ENCODE measurements around the gene FCER1G. TPM values are rescaled to one million over a fixed set of nuclear protein-coding genes. Genes with fewer than 3 reads are reported as not detected.
A peak's percentile ranks its signal among the peaks of the same experiment; 100 is the strongest.

The FCER1G gene
- total and polyA plus RNA-seq, 9 of the 15 experiments (the other 6 are each of a cell fraction or from before 2014, with no cell fraction given): 0.15 to 0.69 (median 0.31) TPM; not detected in 2

- TF ChIP-seq, protein P1, sequence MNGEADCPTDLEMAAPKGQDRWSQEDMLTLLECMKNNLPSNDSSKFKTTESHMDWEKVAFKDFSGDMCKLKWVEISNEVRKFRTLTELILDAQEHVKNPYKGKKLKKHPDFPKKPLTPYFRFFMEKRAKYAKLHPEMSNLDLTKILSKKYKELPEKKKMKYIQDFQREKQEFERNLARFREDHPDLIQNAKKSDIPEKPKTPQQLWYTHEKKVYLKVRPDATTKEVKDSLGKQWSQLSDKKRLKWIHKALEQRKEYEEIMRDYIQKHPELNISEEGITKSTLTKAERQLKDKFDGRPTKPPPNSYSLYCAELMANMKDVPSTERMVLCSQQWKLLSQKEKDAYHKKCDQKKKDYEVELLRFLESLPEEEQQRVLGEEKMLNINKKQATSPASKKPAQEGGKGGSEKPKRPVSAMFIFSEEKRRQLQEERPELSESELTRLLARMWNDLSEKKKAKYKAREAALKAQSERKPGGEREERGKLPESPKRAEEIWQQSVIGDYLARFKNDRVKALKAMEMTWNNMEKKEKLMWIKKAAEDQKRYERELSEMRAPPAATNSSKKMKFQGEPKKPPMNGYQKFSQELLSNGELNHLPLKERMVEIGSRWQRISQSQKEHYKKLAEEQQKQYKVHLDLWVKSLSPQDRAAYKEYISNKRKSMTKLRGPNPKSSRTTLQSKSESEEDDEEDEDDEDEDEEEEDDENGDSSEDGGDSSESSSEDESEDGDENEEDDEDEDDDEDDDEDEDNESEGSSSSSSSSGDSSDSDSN (IDR thresholded peaks at IDR 0.05; ENCODE audit: borderline replicate concordance in 1 of 2, low read depth in 2 of 2, low read length in 2 of 2): peak; percentile 30 to 57; a peak in 1 of 4 replicates
- TF ChIP-seq ZNF316 (IDR thresholded peaks at IDR 0.05): no peak
- TF ChIP-seq ZNF766 (CRISPR knock-in tag; conservative IDR thresholded peaks at IDR 0.05): peak; percentile 90; the same call in 1 of the 2 replicates
- no peak for TF ChIP-seq ZNF324 (CRISPR knock-in tag; IDR thresholded peaks at IDR 0.05)
- no peak for TF ChIP-seq ZC3H4 (CRISPR knock-in tag; IDR thresholded peaks at IDR 0.05; ENCODE audit: borderline replicate concordance)
- TF ChIP-seq ID3 (CRISPR knock-in tag; IDR thresholded peaks at IDR 0.05): no peak
- no peak for TF ChIP-seq ID3 (tag; IDR thresholded peaks at IDR 0.05)
- no peak for TF ChIP-seq ZNF445 (CRISPR knock-in tag; IDR thresholded peaks at IDR 0.05; ENCODE audit: low read depth)
- no peak for TF ChIP-seq TARDBP (IDR thresholded peaks at IDR 0.05)
- TF ChIP-seq DMBX1 (CRISPR knock-in tag; IDR thresholded peaks at IDR 0.05; ENCODE audit: borderline replicate concordance): no peak
- no peak for TF ChIP-seq SMARCA5 (IDR thresholded peaks at IDR 0.05)
- TF ChIP-seq ZNF224 (CRISPR knock-in tag; IDR thresholded peaks at IDR 0.05): no peak
- TF ChIP-seq ZC3H11A (IDR thresholded peaks at IDR 0.05; ENCODE audit: low read depth, low read length): no peak
- TF ChIP-seq NR1H2 (CRISPR knock-in tag; IDR thresholded peaks at IDR 0.05): no peak
- peak; percentile 66 for TF ChIP-seq PHF20 (IDR thresholded peaks at IDR 0.05; ENCODE audit: partially characterized antibody)
- no peak for TF ChIP-seq ATF3 (IDR thresholded peaks at IDR 0.05)
- no peak for TF ChIP-seq ATF3 (CRISPR knock-in tag; conservative IDR thresholded peaks at IDR 0.05)
- no peak for TF ChIP-seq DDX20 (tag; IDR thresholded peaks at IDR 0.05; ENCODE audit: low read depth)
- no peak for TF ChIP-seq HES1 (IDR thresholded peaks at IDR 0.05; ENCODE audit: low read depth)
- TF ChIP-seq CEBPB (tag; IDR thresholded peaks at IDR 0.05): no peak
- no peak for TF ChIP-seq HSF4 (CRISPR knock-in tag; IDR thresholded peaks at IDR 0.05; ENCODE audit: borderline replicate concordance)
- no peak for TF ChIP-seq ZNF274 (IDR thresholded peaks at IDR 0.05; ENCODE audit: borderline replicate concordance, low read depth, low read length)
- TF ChIP-seq THAP7 (CRISPR knock-in tag; IDR thresholded peaks at IDR 0.05): peak; percentile 30; the same call in 1 of the 2 replicates
- peak; percentile 99 for TF ChIP-seq NFRKB (IDR thresholded peaks at IDR 0.05; ENCODE audit: low read depth)
Observed at GRCh38 chr1:161225534-161226319, 10.6 kb downstream of the FCER1G start, which contains the start of gene TOMM40L (continued).
